Lung (tissue), 12 donors: Measurements from ENCODE around the gene ITPRIPL2. TPM values are rescaled to one million over a fixed set of nuclear protein-coding genes. Genes with fewer than 3 reads are reported as not detected.

Experiments
- ATAC-seq: fragments of 200-7000 bp; cut with Tn5 transposase; one replicate; pipeline ENCODE4 v1.9.1; 2020; ENCODE audit warnings: moderate number of reproducible peaks; ENCODE audit not compliant: insufficient read depth, low FRiP score
- DNase-seq, 3 donors: peaks; one replicate each; pipeline ENCODE4 v3.0.0-alpha.2; 2013 to 2017
- H3K27ac ChIP-seq, 2 donors: one replicate each; pipeline ENCODE4 v1.5.1; 2013; ENCODE audit warnings: mild to moderate bottlenecking in 2 of 2, moderate library complexity in 2 of 2, control low read depth in 1 of 2, inconsistent platforms in 1 of 2, low read depth in 1 of 2, low read length in 1 of 2
- H3K27me3 ChIP-seq, 3 donors: one replicate each; pipeline ENCODE4 v1.5.1; 2013; ENCODE audit warnings: low read length in 2 of 3; ENCODE audit not compliant: control insufficient read depth in 3 of 3, insufficient read depth in 3 of 3
- H3K36me3 ChIP-seq, 4 donors: one replicate each; pipeline ENCODE4 v1.5.1; 2013; ENCODE audit warnings: low read length in 4 of 4, mild to moderate bottlenecking in 1 of 4, moderate library complexity in 1 of 4; ENCODE audit not compliant: control insufficient read depth in 4 of 4, insufficient read depth in 4 of 4
- H3K4me1 ChIP-seq, 5 donors: one replicate each; pipeline ENCODE4 v1.5.1; 2013; ENCODE audit warnings: low read length in 5 of 5, mild to moderate bottlenecking in 2 of 5, moderate library complexity in 1 of 5; ENCODE audit not compliant: control insufficient read depth in 5 of 5, insufficient read depth in 5 of 5
- H3K4me3 ChIP-seq: one replicate; pipeline ENCODE4 v1.5.1; 2013; ENCODE audit warnings: mild to moderate bottlenecking, control low read depth, moderate library complexity
- H3K9ac ChIP-seq, 2 donors: one replicate each; pipeline ENCODE4 v1.5.1; 2013; ENCODE audit warnings: low read length in 2 of 2, control low read depth in 1 of 2; ENCODE audit not compliant: insufficient read depth in 1 of 2
- H3K9me3 ChIP-seq, 4 donors: one replicate each; pipeline ENCODE4 v1.5.1; 2013; ENCODE audit warnings: low read length in 3 of 4, mild to moderate bottlenecking in 1 of 4, moderate library complexity in 1 of 4; ENCODE audit not compliant: control insufficient read depth in 4 of 4, insufficient read depth in 3 of 4
- CTCF ChIP-seq: IDR thresholded peaks from 2 replicates; pipeline ENCODE4 v1.5.1; 2012; ENCODE audit warnings: mild to moderate bottlenecking; ENCODE audit errors: control extremely low read depth, extremely low read depth
- WGBS, 2 donors: extraction: QIAGEN DNeasy Blood & Tissue Kit; methylation state at CpG; one replicate each; pipeline ENCODE4 v1.1.7; 2013; 5-methylcytosine and 5-hydroxymethylcytosine counted together
- polyA plus RNA-seq, 2 donors: library from polyadenylated mRNA; stranded (reverse); fragments of 200-250 nt; gene quantifications; one replicate each; pipeline ENCODE4 v1.2.1, GENCODE V29; 2013
- total RNA-seq, 2 donors: library from RNA; depleted of rRNA in 1 of 2; stranded (reverse); fragments of >200 nt in 1 of 2; gene quantifications; one replicate each; pipeline ENCODE4 v1.2.1, GENCODE V29; 2014 to 2021
- donor health status: control.
- donor health status: control.
- donor health status: Bipolar disorder and iron deficiency.
- donor health status: healthy.
- donor health status: DM: yes; HTN: yes; CAD: no.

ITPRIPL2 gene
- total and polyA plus RNA-seq, 4 donors, result 12.4 to 86.3 (median 28.3) TPM

GRCh38 chr16:19166500-19166899, 52.7 kb downstream of the ITPRIPL2 start:
- H3K4me1 ChIP-seq, result peaks cover 0 to 18% (median 8%) of the 10 kb centered on the region in 5 donors
- H3K9me3 ChIP-seq, result peaks cover 0 to 3% (median 0%) of the 10 kb centered on the region in 4 donors
- no peaks in the 10 kb centered on the region for H3K27me3 ChIP-seq
- H3K27ac ChIP-seq, result no peak overlapping the region
- DNase-seq (no peak), ATAC-seq (no peak)
- H3K36me3 ChIP-seq, result no peaks in the 10 kb centered on the region
- H3K4me3 ChIP-seq, result no peak overlapping the region
- TF ChIP-seq CTCF, result no peak
- no peak overlapping the region for H3K9ac ChIP-seq
- WGBS, 2 donors, result 77 to 89% methylated on average over 2 of the region's 2 CpGs

GRCh38 chr16:19167710-19168370, 54.1 kb downstream of the ITPRIPL2 start, which contains the start of gene SYT17:
Gene SYT17 (plus strand): TSS chr16:19168240. CDS start chr16:19168647, 407 bp downstream.
- H3K9me3 ChIP-seq, result peaks cover 0 to 3% (median 0%) of the 10 kb centered on the region in 4 donors
- H3K27me3 ChIP-seq, result no peaks in the 10 kb centered on the region
- WGBS, 2 donors, result 0 to 1% methylated on average over 41 to 63 of the region's 63 CpGs
- peak within 1 kb of the TSS in 1 of 2 donors; percentile 90 for H3K27ac ChIP-seq
- DNase-seq, result peak; percentile 75 to 87 (median 81)
- H3K4me1 ChIP-seq, result peaks cover 0 to 18% (median 8%) of the 10 kb centered on the region in 5 donors
- no peak within 1 kb of the TSS for H3K9ac ChIP-seq
- H3K4me3 ChIP-seq, result peak within 1 kb of the TSS; percentile 73
- peak; percentile 80 for TF ChIP-seq CTCF
- H3K36me3 ChIP-seq, result no peaks in the 10 kb centered on the region
- peak; percentile 83 for ATAC-seq

GRCh38 chr16:19168371-19169081, 54.8 kb downstream of the ITPRIPL2 start:
- no peak overlapping the region for H3K9ac ChIP-seq
- ATAC-seq (peak; percentile 49), DNase-seq (peak; percentile 68 to 72 (median 72))
- H3K4me1 ChIP-seq, result peaks cover 0 to 18% (median 8%) of the 10 kb centered on the region in 5 donors
- no peaks in the 10 kb centered on the region for H3K27me3 ChIP-seq
- H3K9me3 ChIP-seq, result no peaks in the 10 kb centered on the region
- TF ChIP-seq CTCF, result no peak
- WGBS, 2 donors, result 0 to 1% methylated on average over 42 to 68 of the region's 68 CpGs
- no peaks in the 10 kb centered on the region for H3K36me3 ChIP-seq
- peak overlapping the region in 1 of 2 donors; percentile 90 for H3K27ac ChIP-seq
- H3K4me3 ChIP-seq, result peak overlapping the region; percentile 73
